Cerebellar cortex (tissue), 1 donor: ENCODE results near the gene LRRFIP2.
"Not testable (repeated sequence)": the region's sequence is repeated elsewhere in the genome, so short reads cannot be mapped to it uniquely, and the experiment has no call there.

Experiments
- DNase-seq: peaks from one replicate; pipeline ENCODE4 v3.0.0-alpha.2; 2015; ENCODE audit warnings: low spot score

Gene LRRFIP2, protein sequence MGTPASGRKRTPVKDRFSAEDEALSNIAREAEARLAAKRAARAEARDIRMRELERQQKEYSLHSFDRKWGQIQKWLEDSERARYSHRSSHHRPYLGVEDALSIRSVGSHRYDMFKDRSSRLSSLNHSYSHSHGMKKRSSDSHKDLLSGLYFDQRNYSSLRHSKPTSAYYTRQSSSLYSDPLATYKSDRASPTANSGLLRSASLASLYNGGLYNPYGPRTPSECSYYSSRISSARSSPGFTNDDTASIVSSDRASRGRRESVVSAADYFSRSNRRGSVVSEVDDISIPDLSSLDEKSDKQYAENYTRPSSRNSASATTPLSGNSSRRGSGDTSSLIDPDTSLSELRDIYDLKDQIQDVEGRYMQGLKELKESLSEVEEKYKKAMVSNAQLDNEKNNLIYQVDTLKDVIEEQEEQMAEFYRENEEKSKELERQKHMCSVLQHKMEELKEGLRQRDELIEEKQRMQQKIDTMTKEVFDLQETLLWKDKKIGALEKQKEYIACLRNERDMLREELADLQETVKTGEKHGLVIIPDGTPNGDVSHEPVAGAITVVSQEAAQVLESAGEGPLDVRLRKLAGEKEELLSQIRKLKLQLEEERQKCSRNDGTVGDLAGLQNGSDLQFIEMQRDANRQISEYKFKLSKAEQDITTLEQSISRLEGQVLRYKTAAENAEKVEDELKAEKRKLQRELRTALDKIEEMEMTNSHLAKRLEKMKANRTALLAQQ

DNA sequence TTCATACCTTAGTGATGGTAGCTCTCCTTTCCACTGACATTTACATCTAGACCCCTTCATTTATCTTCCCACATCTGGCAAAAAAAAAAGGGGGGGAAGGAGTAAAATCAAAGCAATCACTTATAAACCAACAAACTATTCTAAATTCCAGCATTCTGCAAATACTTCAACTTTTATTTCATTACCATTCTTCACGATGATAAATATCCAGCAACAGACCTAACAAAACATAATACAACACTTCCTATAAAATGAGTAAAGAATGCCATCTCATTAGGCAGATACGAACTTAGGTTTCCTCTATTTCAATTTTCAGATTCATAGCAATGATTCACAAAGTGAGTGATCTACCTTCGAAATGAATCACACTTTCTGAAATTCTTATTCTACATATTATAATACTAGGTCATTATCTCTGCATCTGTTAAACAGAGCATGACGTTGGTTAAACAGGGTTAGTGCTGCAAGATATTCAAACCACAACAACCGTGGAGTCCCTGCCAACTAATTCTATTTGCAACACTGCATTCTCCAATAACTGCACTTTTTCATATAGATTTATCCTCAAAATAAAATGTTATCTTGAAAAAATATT lies at the start of gene LRRFIP2:
Gene LRRFIP2 (minus strand): TSS at position 51 of the 595 bp plus-strand sequence. CDS start 25,599 bp downstream, outside the sequence.
- no peak for DNase-seq

- no peak for DNase-seq
These were observed 49.2 kb upstream of the LRRFIP2 start for GRCh38 chr3:37223576-37223975.

- no peak for DNase-seq
These were observed 48.8 kb upstream of the LRRFIP2 start for GRCh38 chr3:37223141-37223558.

DNA sequence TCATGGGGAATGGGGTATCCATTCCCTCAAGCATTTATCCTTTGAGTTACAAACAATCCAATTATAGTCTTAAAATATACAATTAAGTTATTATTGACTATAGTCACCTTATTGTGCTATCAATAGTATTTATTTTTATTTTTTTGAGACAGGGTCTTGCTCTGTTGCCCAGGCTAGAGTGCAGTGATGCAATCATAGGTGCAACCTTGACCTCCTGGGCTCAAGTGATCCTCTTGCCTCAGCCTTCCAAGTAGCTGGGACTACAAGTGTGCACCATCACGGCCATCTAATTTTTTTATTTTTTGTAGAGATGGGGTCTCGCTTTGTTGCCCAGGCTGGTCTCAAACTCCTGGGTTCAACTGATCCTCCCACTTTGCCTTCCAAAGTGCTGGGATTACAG lies 48.2 kb upstream of the LRRFIP2 start:
- not testable (repeated sequence) for DNase-seq

GRCh38 chr3:37221407-37221806 lies 47.0 kb upstream of the LRRFIP2 start:
- no peak for DNase-seq

GRCh38 chr3:37219266-37219665 lies 44.9 kb upstream of the LRRFIP2 start:
- DNase-seq = no peak

GRCh38 chr3:37218206-37218605 lies 43.8 kb upstream of the LRRFIP2 start:
- DNase-seq = no peak

DNA sequence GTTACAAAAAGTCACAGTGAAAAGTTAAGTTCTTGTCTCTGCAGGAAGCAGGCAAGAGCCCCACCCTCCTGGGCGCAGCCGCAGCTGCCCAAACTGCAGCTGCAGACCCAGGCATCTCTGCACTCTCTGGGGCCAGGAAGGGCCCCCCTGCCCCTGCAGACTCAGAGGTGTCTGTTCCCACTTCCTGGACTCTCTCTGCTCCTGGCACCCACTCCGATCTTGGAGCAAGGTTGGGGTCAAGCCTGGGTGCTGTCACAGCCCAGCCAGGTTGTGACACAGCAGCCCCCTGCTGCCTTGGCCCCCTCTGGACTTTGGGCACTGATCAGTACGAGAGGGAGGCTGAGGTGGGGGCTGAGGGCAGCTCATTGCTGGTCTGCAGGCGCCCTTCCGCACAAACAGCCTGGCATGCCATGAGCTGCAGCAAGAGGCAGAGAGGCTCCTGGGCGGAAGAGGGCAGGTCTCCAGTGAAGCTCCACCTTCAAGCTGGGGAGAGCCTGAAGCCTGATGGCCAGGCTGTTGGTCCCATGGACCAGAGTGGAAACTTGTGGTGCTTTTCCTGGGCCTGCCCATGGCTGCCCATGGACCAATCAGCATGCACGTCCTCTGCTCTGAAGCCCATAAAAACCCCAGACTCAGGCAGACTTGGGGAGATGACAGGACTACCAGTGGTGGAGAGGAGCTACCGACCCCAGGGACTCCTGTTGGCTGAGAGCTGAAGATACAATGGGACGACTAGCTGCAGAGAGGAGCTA lies 42.9 kb upstream of the LRRFIP2 start:
- no peak for DNase-seq

GRCh38 chr3:37216597-37217097 lies 42.3 kb upstream of the LRRFIP2 start:
- no peak for DNase-seq

- no peak for DNase-seq
These were observed 39.7 kb upstream of the LRRFIP2 start for GRCh38 chr3:37214076-37214475.

- no peak for DNase-seq
These were observed 35.8 kb upstream of the LRRFIP2 start for GRCh38 chr3:37210230-37210629.

- not testable (repeated sequence) for DNase-seq
These were observed 34.2 kb upstream of the LRRFIP2 start for GRCh38 chr3:37208576-37208975.

DNA sequence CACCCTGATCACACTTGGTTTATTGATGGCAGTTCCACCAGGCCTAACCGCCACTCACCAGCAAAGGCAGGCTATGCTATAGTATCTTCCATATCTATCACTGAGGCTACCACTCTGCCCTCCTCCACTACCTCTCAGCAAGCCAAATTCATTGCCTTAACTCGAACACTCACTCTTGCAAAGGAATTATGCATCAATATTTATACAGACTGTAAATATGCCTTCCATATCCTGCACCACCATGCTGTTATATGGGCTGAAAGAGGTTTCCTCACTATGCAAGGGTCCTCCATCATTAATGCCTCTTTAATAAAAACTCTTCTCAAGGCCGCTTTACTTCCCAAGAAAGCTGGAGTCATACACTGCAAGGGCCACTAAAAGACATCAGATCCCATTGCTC lies 33.6 kb upstream of the LRRFIP2 start:
- not testable (repeated sequence) for DNase-seq

GRCh38 chr3:37206041-37206440 lies 31.7 kb upstream of the LRRFIP2 start:
- DNase-seq = not testable (repeated sequence)

DNA sequence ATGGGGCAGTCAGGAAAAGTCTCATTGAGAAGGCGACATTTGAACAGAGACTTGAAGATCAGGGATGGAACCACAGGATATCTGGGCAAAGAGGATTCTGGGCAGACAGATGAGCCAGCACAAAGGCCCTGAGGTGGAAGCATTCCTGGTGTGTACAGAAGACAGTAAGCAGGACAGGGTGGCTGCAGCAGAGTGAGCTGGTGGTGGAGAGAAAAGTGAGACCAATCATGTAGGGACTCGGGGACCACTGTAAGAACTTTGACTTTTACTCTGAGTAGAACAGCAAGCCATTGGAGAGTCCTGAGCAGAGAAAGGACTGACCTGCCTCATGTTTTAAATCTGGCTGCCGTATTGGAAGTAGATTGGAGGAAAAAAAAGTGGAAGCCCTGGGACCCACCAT lies 29.9 kb upstream of the LRRFIP2 start:
- no peak for DNase-seq

DNA sequence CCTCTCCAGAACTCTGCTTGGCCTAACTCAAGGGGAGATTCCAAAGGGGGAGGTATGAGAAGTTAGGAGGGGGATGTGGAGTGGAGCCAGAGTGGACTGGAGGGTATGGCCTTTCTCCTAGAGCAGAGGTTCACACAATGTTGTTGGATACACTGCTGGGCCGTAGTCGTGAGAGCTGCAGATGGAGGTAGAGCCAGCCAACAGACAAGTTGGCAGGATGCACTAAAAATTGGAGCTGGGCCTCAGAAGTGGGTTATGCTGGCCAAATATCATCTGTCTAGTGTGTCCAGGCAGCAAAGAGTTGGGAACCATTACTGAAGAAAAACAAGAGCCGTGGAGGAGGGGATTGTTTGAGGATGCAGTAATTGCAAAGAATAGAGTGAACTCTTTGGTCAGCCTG lies 27.7 kb upstream of the LRRFIP2 start:
- DNase-seq = peak; percentile 77

- peak; percentile 69 for DNase-seq
These were observed 25.8 kb upstream of the LRRFIP2 start for GRCh38 chr3:37200141-37200540.

DNA sequence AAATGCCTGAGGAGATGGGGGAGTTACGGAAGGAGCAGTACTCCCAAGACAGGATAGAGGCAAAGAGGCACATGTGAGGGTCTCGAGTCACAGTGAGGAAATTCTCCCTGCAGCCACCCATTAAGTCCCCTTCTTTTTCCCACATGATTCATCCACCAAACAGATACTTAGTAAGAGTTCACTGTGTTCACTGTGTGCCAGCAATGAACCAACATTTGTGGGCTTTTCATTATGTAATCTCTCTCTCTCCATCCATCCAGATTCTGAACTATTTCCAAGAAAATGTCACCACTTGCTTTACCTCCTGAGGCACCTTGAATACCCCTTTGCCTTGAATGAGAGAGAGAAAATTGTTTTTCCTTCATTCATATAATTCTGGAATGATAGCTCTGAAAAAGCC lies 24.6 kb upstream of the LRRFIP2 start:
- DNase-seq = peak; percentile 69

DNA sequence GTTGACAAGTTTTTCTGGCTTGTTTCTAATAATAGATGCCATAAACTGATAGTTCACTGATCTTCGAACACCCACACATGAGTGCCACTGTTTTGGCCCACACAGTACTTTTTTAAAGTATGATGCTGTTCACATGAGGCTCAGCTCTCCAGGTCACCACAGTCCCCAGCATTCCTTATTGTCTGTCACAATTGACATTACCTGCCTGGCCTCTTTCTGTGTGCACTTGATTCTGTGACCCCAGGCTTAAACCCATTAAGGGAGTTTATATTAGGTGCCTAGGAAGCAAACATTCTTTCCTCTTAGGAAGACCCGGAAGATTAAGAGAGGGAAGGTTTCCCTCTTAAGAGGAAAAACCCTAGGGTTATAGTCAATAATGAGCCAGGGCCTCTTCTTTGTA lies 24.2 kb upstream of the LRRFIP2 start:
- DNase-seq = peak; percentile 62

GRCh38 chr3:37197810-37198371 lies 23.5 kb upstream of the LRRFIP2 start:
- DNase-seq = peak; percentile 87

DNA sequence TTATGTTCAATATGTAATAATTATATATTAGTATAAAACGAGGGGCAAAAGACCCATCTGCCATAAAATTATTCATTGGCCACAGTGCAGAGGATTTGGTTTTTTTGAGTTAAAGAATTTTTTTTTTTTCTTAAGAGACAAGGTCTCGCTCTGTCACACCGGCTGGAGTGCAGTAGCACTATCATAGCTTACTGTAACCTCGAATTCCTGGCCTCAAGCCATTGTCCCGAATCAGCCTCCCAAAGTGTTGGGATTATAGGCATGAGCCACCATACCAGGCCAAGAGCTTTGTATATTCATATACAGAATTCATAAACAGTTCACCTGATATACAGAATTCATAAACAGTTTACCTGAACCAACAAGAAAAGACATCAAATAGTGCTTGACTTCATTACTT lies 20.2 kb upstream of the LRRFIP2 start:
- DNase-seq = no peak

DNA sequence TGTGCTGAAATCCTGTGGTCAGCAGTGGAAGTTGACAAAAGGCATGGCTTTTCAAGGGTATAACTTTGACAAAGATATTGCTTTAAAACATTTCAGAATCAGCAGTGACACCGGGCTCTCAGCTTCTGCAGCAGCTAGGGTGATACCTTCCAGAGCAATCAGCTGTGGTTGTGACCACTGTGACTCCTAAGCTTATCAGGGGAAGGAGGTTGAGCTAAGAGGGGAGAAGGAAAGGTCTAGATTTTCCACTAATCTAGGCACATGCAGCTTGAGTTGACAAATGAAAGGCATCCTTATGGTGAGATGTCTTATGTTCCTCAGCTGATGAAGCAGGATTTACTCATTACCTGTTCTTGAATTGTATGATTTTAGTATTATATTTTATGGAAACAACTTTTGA lies 16.3 kb upstream of the LRRFIP2 start:
- no peak for DNase-seq
